ENCODE results near the gene SLC8A1.

DNA sequence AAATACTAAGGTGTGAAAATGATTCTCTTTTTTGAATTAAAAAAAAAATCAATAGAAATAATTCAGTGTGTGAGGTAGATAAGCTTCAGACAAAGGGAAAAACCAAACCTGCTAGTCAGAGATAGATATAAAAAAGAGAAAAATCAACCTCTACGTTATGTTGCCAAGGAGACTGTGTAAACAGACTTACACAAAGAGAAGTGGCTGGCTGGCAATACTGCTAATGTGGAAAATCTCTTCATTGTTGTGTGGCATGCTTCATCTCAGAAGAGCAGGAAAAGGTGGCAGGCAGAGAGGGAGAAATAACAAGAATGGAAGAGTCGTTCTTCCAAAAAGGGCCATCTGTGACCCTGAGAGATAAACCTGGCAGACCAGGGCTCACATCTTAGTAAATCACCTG is 200.8 kb downstream of the SLC8A1 start:
- TF ChIP-seq, protein P1, sequence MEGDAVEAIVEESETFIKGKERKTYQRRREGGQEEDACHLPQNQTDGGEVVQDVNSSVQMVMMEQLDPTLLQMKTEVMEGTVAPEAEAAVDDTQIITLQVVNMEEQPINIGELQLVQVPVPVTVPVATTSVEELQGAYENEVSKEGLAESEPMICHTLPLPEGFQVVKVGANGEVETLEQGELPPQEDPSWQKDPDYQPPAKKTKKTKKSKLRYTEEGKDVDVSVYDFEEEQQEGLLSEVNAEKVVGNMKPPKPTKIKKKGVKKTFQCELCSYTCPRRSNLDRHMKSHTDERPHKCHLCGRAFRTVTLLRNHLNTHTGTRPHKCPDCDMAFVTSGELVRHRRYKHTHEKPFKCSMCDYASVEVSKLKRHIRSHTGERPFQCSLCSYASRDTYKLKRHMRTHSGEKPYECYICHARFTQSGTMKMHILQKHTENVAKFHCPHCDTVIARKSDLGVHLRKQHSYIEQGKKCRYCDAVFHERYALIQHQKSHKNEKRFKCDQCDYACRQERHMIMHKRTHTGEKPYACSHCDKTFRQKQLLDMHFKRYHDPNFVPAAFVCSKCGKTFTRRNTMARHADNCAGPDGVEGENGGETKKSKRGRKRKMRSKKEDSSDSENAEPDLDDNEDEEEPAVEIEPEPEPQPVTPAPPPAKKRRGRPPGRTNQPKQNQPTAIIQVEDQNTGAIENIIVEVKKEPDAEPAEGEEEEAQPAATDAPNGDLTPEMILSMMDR (conservative IDR thresholded peaks at IDR 0.05 in 1 of 2, IDR thresholded peaks at IDR 0.05 in 1 of 2; ENCODE audit: low read depth in 1 of 2, low read length in 2 of 2): no peak
- no peak for TF ChIP-seq EZH2 (IDR thresholded peaks at IDR 0.05; ENCODE audit: low read length, missing control alignments)
